IMR-90 (cell line): ENCODE results near the gene ZEB2. TPM values are rescaled to one million over a fixed set of nuclear protein-coding genes. Genes with fewer than 3 reads are reported as not detected.
A peak's percentile ranks its signal among the peaks of the same experiment; 100 is the strongest.

Experiments
- ATAC-seq: fragments of 200-7000 bp; cut with Tn5 transposase; 2 replicates; pipeline ENCODE4 v1.9.1; 2020; ENCODE audit warnings: low read depth, mild to moderate bottlenecking, moderate library complexity
- BruUV-seq: library from RNA; stranded (reverse); fragments of 400-500 nt; replicated peaks from 2 replicates; lab custom pipeline; 2021; lab: Mats Ljungman, UMichigan
- CTCF ChIA-PET: fragments of 300-600 bp; formaldehyde crosslinking; extraction: SDS; loops from one replicate; lab custom pipeline; 2021; ENCODE audit warnings: antibody characterized with exemption; lab: Yijun Ruan, JAX
- POLR2A ChIA-PET: fragments of 300-600 bp; sonication (Branson Sonifier 250); formaldehyde crosslinking; loops from one replicate; lab custom pipeline; 2022; ENCODE audit warnings: antibody characterized with exemption; ENCODE audit not compliant: unreplicated experiment; lab: Charles Lee
- DNase-seq: peaks from one replicate; pipeline ENCODE4 v3.0.0; 2013
- H2AFZ ChIP-seq: replicated peaks from 2 replicates; pipeline ENCODE3; 2013; ENCODE audit warnings: low read length, mild to moderate bottlenecking; ENCODE audit not compliant: poor library complexity
- H2AK5ac ChIP-seq: 2 replicates; pipeline ENCODE4 v1.6.1; 2013; ENCODE audit warnings: low read depth, low read length, inconsistent platforms
- H2AK9ac ChIP-seq: replicated peaks from 2 replicates; pipeline ENCODE3; 2013; ENCODE audit warnings: mild to moderate bottlenecking, low read depth, low read length, moderate library complexity; ENCODE audit not compliant: poor library complexity
- H2BK120ac ChIP-seq: 2 replicates; pipeline ENCODE4 v1.6.1; 2013; ENCODE audit warnings: low read depth, low read length, inconsistent platforms
- H2BK15ac ChIP-seq: 3 replicates; pipeline ENCODE4 v1.6.1; 2013; ENCODE audit warnings: low read depth, low read length, inconsistent platforms
- H2BK20ac ChIP-seq: 2 replicates; pipeline ENCODE4 v1.6.1; 2013; ENCODE audit warnings: low read depth, mild to moderate bottlenecking, inconsistent platforms, low read length, moderate library complexity
- H2BK5ac ChIP-seq: 2 replicates; pipeline ENCODE4 v1.6.1; 2013; ENCODE audit warnings: mild to moderate bottlenecking, low read depth, low read length, inconsistent platforms; ENCODE audit not compliant: poor library complexity, severe bottlenecking
- H3K14ac ChIP-seq: replicated peaks from 2 replicates; pipeline ENCODE4 v1.6.1; 2013; ENCODE audit warnings: low read depth, low read length, inconsistent platforms
- H3K18ac ChIP-seq: 2 replicates; pipeline ENCODE4 v1.6.1; 2013; ENCODE audit warnings: low read depth, low read length, control low read depth
- H3K23ac ChIP-seq: 2 replicates; pipeline ENCODE4 v1.6.1; 2013; ENCODE audit warnings: low read depth, low read length, inconsistent platforms
- H3K27ac ChIP-seq: 2 replicates; pipeline ENCODE4 v1.5.1; 2013; ENCODE audit warnings: mild to moderate bottlenecking, control low read depth, low read length; ENCODE audit not compliant: insufficient read depth
- H3K27me3 ChIP-seq: 2 replicates; pipeline ENCODE4 v1.6.1; 2013; ENCODE audit warnings: low read length; ENCODE audit not compliant: control insufficient read depth, insufficient read depth
- H3K36me3 ChIP-seq: 2 replicates; pipeline ENCODE4 v1.6.1; 2013; ENCODE audit warnings: low read length, mixed read lengths; ENCODE audit not compliant: control insufficient read depth, insufficient read depth
- H3K4ac ChIP-seq: 2 replicates; pipeline ENCODE4 v1.6.1; 2013; ENCODE audit warnings: low read depth, low read length, inconsistent platforms
- H3K4me1 ChIP-seq: 2 replicates; pipeline ENCODE4 v1.6.1; 2013; ENCODE audit warnings: low read length, mixed read lengths; ENCODE audit not compliant: control insufficient read depth, insufficient read depth
- H3K4me2 ChIP-seq: 2 replicates; pipeline ENCODE4 v1.6.1; 2013; ENCODE audit warnings: low read depth, mild to moderate bottlenecking, control low read depth, low read length, moderate library complexity
- H3K4me3 ChIP-seq: 2 replicates; pipeline ENCODE4 v1.5.1; 2013; ENCODE audit warnings: low read depth, mild to moderate bottlenecking, control low read depth, low read length, moderate library complexity; ENCODE audit not compliant: insufficient read depth
- H3K56ac ChIP-seq: 2 replicates; pipeline ENCODE4 v1.6.1; 2013; ENCODE audit warnings: low read length, inconsistent platforms; ENCODE audit not compliant: insufficient read depth; ENCODE audit errors: extremely low read depth
- H3K79me1 ChIP-seq, 2 experiments: 2 replicates each; pipeline ENCODE4 v1.6.1; 2013; ENCODE audit warnings: low read length in 2 of 2, inconsistent platforms in 1 of 2, low read depth in 1 of 2
- H3K9ac ChIP-seq: 2 replicates; pipeline ENCODE4 v1.6.1; 2013; ENCODE audit warnings: low read depth, low read length, control low read depth
- H3K9me1 ChIP-seq: 2 replicates; pipeline ENCODE4 v1.6.1; 2013; ENCODE audit warnings: low read length, inconsistent platforms; ENCODE audit not compliant: insufficient read depth
- H3K9me3 ChIP-seq: 2 replicates; pipeline ENCODE4 v1.6.1; 2013; ENCODE audit warnings: low read length; ENCODE audit not compliant: control insufficient read depth, insufficient read depth
- H4K20me1 ChIP-seq: 2 replicates; pipeline ENCODE4 v1.6.1; 2013; ENCODE audit warnings: low read length, inconsistent platforms; ENCODE audit not compliant: insufficient read depth
- H4K5ac ChIP-seq: 2 replicates; pipeline ENCODE4 v1.6.1; 2013; ENCODE audit warnings: mild to moderate bottlenecking, low read depth, low read length, control low read depth
- H4K8ac ChIP-seq, 2 experiments: 2 replicates each; pipeline ENCODE4 v1.6.1; 2013; ENCODE audit warnings: low read depth in 2 of 2, low read length in 2 of 2, control low read depth in 1 of 2, inconsistent platforms in 1 of 2
- H4K91ac ChIP-seq: 2 replicates; pipeline ENCODE4 v1.6.1; 2013; ENCODE audit warnings: low read depth, low read length, inconsistent platforms; ENCODE audit not compliant: insufficient read depth
- CEBPB ChIP-seq: IDR thresholded peaks from 2 replicates; pipeline ENCODE4 v1.6.1; 2012; ENCODE audit warnings: low read depth, low read length, improper control_type of control experiment
- CHD1 ChIP-seq: IDR thresholded peaks from 2 replicates; pipeline ENCODE4 v1.6.1; 2012; ENCODE audit warnings: low read depth, low read length, improper control_type of control experiment
- CTCF ChIP-seq: conservative IDR thresholded peaks from 2 replicates; pipeline ENCODE4 v1.5.1; 2012; ENCODE audit warnings: mild to moderate bottlenecking, low read depth, low read length, improper control_type of control experiment
- FOS ChIP-seq: fragments of 150-350 bp; IDR thresholded peaks from 2 replicates; pipeline ENCODE4 v1.6.1; 2016; ENCODE audit warnings: low read depth, low read length
- MAFK ChIP-seq: IDR thresholded peaks from 2 replicates; pipeline ENCODE4 v1.6.1; 2012; ENCODE audit warnings: low read depth, low read length, improper control_type of control experiment
- MXI1 ChIP-seq: IDR thresholded peaks from 2 replicates; pipeline ENCODE4 v1.6.1; 2012; ENCODE audit warnings: low read depth, mild to moderate bottlenecking, low read length, moderate library complexity, borderline replicate concordance
- RAD21 ChIP-seq: IDR thresholded peaks from 2 replicates; pipeline ENCODE4 v1.6.1; 2012; ENCODE audit warnings: low read length, improper control_type of control experiment
- RCOR1 ChIP-seq: IDR thresholded peaks from 2 replicates; pipeline ENCODE4 v1.6.1; 2012; ENCODE audit warnings: mild to moderate bottlenecking, low read length, improper control_type of control experiment; ENCODE audit not compliant: insufficient replicate concordance
- RFX5 ChIP-seq: IDR thresholded peaks from 2 replicates; pipeline ENCODE4 v1.8.0; 2012; ENCODE audit warnings: low read depth, mild to moderate bottlenecking, low read length, moderate library complexity
- SMC3 ChIP-seq: fragments of 150-350 bp; IDR thresholded peaks from 2 replicates; pipeline ENCODE4 v1.6.1; 2016; ENCODE audit warnings: low read depth, mild to moderate bottlenecking, antibody characterized with exemption, low read length, moderate library complexity
- WGBS, 2 experiments: methylation state at CpG; one replicate each; pipeline versions ENCODE4 v1.1.5 to v1.1.7; 2013; ENCODE audit warnings: missing lambda C conversion rate in 2 of 2; ENCODE audit not compliant: insufficient read length in 1 of 2; ENCODE audit errors: extremely low coverage in 2 of 2; 5-methylcytosine and 5-hydroxymethylcytosine counted together
- dilution Hi-C: fragments of 300-500 bp; cut with HindIII; formaldehyde crosslinking; loops from one replicate; pipeline ENCODE4 v1.14.3; 2018; ENCODE audit warnings: low sequenced_read_pairs; ENCODE audit not compliant: unreplicated experiment
- in situ Hi-C: fragments of 300-500 bp; cut with MboI; formaldehyde crosslinking; loops from 3 replicates; pipeline ENCODE4 v1.14.3; 2019; ENCODE audit warnings: low sequenced_read_pairs, inconsistent platforms, mixed read lengths
- intact Hi-C: fragments of 100-400 bp; cut with micrococcal nuclease; formaldehyde crosslinking; loops from 2 replicates; pipeline ENCODE4 v1.10.0; 2022
- polyA plus RNA-seq, 3 experiments: library from polyadenylated mRNA; depleted of rRNA; stranded (reverse); fragments of >200 nt; gene quantifications; 2 replicates each; pipeline ENCODE4 v1.2.3, GENCODE V29; 2012; ENCODE audit warnings: low replicate concordance in 1 of 3
- total RNA-seq: library from RNA; depleted of rRNA; stranded (reverse); fragments of >200 nt; gene quantifications from 2 replicates; pipeline ENCODE4 v1.2.3, GENCODE V29; 2012
- TF ChIP-seq, protein P1 (sequence below): fragments of 150-350 bp; IDR thresholded peaks from 2 replicates; pipeline ENCODE4 v1.6.1; 2016; ENCODE audit warnings: low read depth, mild to moderate bottlenecking, low read length, moderate library complexity, borderline replicate concordance

Gene ZEB2
- total and polyA plus RNA-seq, 2 of the 4 experiments (the other 2 are of a cell fraction), result 22.4 to 50.9 TPM

GRCh38 chr2:144359684-144360083 is 160.2 kb downstream of the ZEB2 start:
- BruUV-seq, result no TSS peak

More at GRCh38 chr2:144359684-144360083, 160.2 kb downstream of the ZEB2 start:
- in situ Hi-C loops (no loop called here), intact Hi-C loops (no loop called here), dilution Hi-C loops (no loop called here)
- Histone ChIP-seq H4K8ac (peak overlapping the region in 1 of 2 experiments; percentile 66; a peak in 2 of 4 replicates), H3K4me3 (no peak overlapping the region), H3K9me3 (no peaks in the 10 kb centered on the region), H3K36me3 (no peaks in the 10 kb centered on the region), H2BK5ac (peak overlapping the region; percentile 94), H4K20me1 (no peaks in the 10 kb centered on the region), H3K4ac (peak overlapping the region; percentile 78; the same call in 1 of the 2 replicates), H3K4me1 (peaks cover 11% of the 10 kb centered on the region; the same call in 1 of the 2 replicates), H4K5ac (peak overlapping the region; percentile 24; the same call in 1 of the 2 replicates), H3K23ac (0 out of 2 replicates have a peak overlapping the region, but pooled peaks have one; percentile 33), H3K27me3 (no peaks in the 10 kb centered on the region), H3K79me1 (0 out of 4 replicates have a peak, but pooled peaks cover 0 to 4% of the 10 kb centered on the region in 2 experiments), H3K9me1 (peaks cover 5% of the 10 kb centered on the region; the same call in 1 of the 2 replicates), H2BK15ac (peak overlapping the region; percentile 18; the same call in 2 of the 3 replicates), H4K91ac (peak overlapping the region; percentile 76; the same call in 1 of the 2 replicates), H2AFZ (no peak overlapping the region), H2BK20ac (peak overlapping the region; percentile 97), H3K27ac (no peak overlapping the region), H2AK9ac (no peak overlapping the region), H3K56ac (no peak overlapping the region), H3K4me2 (no peak overlapping the region), H3K9ac (no peak overlapping the region), H3K14ac (peak overlapping the region; percentile 47), H3K18ac (peak overlapping the region; percentile 60; the same call in 1 of the 2 replicates), H2AK5ac (0 out of 2 replicates have a peak overlapping the region, but pooled peaks have one; percentile 5), H2BK120ac (peak overlapping the region; percentile 82)
- no peak for TF ChIP-seq MAFK
- no peak for TF ChIP-seq CHD1
- no peak for TF ChIP-seq CTCF
- TF ChIP-seq MXI1, result no peak
- TF ChIP-seq FOS, result no peak
- TF ChIP-seq, protein P1, sequence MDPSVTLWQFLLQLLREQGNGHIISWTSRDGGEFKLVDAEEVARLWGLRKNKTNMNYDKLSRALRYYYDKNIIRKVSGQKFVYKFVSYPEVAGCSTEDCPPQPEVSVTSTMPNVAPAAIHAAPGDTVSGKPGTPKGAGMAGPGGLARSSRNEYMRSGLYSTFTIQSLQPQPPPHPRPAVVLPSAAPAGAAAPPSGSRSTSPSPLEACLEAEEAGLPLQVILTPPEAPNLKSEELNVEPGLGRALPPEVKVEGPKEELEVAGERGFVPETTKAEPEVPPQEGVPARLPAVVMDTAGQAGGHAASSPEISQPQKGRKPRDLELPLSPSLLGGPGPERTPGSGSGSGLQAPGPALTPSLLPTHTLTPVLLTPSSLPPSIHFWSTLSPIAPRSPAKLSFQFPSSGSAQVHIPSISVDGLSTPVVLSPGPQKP, result no peak
- TF ChIP-seq RAD21, result no peak
- TF ChIP-seq RCOR1, result no peak
- no peak for TF ChIP-seq SMC3
- TF ChIP-seq CEBPB, result no peak
- no peak for TF ChIP-seq RFX5
- DNase-seq (no peak), ATAC-seq (no peak)
- WGBS, 2 experiments, result no CpG with 5 or more reads among the region's 1 CpG
- CTCF ChIA-PET, result interaction anchor here (0.7 kb wide), 1 partner anchor 11 kb away, joined by 4 read pairs; no protein-coding TSS in a partner anchor
- POLR2A ChIA-PET, result no interaction called here
